Cerebellar nuclear complex (tissue), 1 donor: ENCODE results near the gene TLNRD1.

Experiments used
- DNase-seq, 2 experiments: peaks; one replicate each; lab custom pipeline; 2025; lab: John Stamatoyannopoulos, UW

TLNRD1 gene

DNA sequence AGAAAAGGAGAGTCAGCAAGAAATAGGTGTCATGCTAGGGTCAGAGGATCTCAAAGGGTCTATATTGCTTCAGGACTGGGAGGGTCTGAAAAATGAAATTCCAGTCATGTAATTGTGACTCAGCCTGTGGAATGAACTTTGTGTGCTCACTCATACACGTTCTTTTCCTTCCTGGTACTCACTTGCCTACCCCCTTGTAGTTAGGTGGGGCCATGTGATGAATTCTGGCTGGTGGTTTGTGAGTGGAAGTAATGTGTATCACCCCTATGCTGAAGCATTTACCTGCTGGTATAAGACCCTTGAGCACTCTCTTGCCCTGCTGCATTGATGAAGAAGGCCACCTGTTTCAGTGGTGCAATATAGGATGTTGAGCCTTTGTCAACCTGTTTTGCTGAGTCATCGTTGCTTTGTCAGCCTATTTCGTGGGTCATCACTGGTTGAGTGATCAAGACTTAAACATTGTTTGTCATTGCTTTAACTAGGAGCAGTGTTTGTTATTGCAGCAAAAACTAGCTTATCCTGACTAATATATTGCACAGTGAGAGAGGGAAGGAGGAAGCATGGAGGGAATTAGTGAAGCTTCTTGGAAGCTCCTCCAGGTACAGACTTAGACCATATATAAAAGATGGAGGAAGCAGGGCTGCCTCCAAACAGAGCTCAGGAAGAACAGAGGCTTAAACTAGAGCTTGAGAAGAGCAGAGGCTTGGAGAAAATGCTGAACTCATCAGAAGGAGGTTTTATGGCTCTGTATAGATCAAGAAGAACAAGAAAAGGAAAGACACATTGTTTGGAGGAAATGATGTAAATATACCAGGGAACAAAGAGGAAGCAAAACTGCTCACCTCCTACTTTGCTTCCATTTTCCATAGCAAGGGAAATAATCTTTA, 28.9 kb downstream of the TLNRD1 start:
- no peak for DNase-seq

DNA sequence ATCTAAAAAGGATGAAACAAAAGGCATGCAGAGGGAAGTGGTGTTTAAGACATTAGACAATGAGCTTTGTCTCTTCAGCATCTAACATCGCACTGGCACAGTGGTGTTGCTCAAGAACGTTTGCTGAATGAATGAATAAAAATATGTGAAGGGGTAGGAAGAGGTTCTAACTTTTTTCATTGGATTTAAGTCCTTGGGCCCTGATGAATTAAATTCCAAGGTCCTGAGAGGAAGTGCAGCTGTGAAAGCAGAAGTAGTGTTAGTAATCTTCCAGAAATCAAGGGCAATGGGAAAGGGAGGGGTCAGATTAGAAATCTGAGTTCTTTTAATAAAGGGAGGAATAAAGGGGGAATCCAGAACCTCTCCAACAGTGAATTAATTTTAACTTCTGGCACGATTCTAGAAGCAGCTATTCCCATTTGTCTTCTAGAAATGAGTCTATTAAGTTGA, 29.6 kb downstream of the TLNRD1 start:
- no peak for DNase-seq

DNA sequence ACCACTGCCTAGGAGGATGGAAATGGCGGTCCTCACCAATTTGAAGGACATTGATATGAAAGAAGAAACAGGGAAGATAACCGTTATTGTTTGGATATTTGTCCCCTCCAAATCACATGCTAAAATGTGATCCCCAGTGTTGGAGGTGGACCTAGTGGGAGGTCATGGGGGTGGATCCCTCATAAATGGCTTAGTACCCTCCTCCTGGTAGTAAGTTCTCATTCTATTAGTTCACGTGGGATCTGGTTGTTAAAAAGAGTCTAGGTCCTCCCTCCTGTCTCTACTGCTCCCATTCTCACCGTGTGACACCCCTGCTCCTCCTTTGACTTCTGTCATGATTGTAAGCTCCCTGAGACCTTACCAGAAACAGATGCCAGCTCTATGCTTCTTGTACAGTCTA, 30.5 kb downstream of the TLNRD1 start:
- DNase-seq = no peak

DNA sequence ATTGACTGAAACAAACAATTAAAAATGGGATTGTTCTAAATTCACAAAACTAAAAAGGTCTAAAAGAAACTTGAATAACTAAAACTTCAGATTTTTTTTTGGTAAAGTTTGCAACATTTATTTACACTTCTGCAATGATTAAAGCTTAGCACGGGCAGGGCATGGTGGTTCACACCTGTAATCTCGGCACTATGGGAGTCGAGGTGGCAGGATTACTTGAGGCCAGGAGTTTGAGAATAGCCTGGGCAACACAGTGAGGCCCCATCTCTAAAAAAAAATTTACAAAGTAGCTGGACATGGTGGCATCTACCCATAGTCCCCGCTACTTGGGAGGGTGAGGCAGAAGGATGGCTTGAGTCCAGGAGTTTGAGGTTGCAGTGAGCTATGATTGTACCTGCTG, 31.6 kb downstream of the TLNRD1 start:
- no peak for DNase-seq

DNA sequence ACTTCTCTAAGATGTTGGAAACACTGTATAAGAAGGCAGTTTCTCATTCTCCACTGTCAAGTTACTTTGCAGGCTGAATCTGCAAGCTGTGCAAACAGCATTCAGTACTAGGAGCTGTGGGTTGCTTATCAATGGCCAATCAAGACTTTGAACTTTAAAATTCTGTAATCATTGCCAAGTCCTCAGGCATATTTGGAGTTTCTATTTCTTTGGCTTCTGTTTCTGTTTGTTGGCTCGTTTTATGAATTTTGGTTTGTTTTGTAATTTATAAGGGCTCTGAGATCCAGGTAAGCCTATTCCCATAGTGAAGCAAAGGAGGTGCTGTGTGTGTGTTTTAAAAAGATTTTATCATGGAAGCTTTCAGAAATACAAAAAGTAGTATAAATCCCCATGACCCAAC, 32.1 kb downstream of the TLNRD1 start:
- DNase-seq = no peak

DNA sequence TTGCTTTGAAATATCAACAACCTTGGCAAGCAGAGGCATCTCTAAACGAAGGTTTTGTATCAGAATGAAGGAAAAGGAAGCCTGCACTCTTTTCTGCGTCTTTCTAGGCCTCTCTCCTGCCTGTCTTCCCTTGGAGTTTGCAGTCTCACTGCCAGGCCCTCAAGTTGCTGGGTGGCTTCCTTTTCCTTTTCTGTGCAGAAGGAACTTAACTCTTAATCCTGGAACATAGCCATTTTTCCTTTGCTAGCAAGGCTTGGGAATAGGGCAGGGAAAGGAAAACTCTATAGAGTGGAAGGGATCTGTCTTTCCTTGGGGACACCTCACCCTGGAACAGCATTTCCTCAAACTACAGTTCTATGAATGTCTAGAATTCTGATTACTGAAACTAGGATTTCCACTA, 32.8 kb downstream of the TLNRD1 start:
- no peak for DNase-seq

DNA sequence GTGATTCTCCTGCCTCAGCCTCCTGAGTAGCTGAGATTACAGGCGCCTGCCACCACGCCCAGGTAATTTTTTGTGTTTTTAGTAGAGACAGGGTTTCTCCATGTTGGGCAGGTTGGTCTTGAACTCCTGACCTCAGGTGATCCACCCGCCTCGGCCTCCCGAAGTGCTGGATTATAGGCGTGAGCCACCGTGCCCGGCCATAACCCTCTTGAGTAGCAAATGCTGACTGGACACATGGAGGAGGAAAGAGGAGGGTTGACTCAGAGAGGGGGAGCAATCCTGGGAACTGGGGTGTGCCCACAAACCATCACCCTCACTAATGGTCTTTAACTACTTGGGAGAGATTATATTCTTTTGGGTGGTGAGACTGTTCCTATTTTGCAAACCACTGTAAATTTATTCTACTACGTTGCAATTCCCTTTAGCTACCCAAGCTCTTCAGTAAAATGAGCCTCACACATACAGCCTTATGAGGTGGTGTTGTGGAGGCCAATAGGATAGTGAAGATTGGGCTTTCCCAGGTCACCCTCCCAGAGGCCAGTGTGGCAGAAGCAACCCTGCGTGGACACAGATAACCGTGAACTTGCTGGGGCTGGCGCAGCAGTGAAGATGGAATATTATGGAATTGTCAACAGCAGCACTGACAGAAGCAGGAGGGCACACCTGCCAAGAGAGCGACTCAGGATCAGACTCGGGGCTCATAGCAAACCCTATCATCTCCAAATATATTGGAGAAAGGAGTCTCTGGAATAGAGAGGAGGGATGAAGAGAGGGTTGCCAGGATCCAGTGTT, 37.4 kb downstream of the TLNRD1 start:
- DNase-seq = no peak

DNA sequence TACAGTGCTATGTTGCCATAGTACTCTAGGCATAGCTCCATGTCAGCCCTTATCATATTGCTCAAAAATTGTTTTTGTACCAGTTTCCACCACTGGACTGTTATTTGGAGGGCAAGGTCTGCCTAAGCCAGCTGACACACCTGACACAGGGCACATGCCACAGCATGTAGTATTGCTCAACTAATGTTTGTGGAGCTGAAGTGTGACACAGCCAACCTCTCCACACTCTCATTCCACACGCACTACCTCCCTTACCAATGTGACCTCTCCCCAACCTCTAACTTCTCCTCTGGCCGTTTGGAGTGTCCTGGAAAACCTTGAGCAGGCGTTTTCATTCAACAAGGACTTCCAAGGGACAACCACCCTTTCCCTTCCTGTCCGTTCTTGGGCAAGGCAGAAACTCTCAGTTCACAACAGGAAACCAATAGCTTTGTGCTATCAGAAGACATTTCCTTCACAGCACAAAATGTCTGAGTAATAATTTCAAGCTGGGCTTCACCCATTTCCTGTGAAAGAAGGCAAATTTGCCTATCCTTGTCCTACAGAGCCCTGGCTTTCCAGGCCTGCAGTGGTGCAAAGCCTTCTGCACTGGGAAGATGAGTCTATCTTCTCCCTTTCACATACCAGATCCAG, 38.4 kb downstream of the TLNRD1 start:
- no peak for DNase-seq

DNA sequence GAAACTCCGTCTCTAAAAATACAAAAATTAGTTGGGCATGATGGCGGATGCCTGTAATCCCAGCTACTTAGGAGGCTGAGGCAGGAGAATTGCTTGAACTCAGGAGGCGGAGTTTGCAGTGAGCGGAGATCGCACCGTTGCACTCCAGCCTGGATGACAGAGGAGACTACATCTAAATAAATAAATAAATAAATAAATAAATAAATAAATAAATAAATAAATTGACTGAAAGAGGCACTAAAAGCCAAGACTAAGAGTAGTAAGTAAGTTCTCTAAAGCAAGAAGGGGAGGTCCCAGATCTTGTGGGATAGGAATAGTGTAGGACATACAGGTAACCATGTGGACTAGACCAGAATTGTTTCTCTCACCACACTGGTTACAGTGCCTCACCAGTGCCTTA, 40.0 kb downstream of the TLNRD1 start:
- DNase-seq = no peak

DNA sequence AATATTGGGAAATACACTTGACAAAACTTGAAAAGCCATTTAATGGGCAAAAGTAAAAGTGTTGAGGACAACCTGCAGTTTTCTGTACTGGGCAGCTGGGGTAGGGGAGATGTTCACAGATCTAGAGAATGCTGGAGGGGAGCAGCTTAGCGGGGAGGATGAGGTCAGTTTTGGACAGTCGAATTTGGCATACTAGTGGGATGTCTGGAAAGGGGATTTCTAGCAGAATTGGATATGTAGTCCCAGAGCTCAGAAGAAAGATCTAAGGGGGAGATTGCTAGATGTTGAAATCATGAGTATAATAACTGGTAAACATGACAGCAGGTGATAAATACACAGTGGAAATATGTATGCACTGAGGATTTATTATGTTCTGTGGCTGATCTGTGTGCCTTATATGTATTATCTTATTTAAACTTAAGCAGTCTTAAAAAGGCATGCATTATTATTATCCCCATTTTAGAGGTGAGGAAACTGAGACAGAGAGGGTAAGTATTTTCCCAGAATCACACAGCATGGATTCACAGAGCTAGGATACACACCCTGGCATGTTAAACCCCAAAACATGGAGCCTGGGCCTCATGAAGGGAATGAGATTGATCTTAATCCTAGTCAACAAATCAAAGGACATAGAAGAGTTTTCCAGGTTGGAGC, 42.7 kb downstream of the TLNRD1 start:
- DNase-seq = no peak

DNA sequence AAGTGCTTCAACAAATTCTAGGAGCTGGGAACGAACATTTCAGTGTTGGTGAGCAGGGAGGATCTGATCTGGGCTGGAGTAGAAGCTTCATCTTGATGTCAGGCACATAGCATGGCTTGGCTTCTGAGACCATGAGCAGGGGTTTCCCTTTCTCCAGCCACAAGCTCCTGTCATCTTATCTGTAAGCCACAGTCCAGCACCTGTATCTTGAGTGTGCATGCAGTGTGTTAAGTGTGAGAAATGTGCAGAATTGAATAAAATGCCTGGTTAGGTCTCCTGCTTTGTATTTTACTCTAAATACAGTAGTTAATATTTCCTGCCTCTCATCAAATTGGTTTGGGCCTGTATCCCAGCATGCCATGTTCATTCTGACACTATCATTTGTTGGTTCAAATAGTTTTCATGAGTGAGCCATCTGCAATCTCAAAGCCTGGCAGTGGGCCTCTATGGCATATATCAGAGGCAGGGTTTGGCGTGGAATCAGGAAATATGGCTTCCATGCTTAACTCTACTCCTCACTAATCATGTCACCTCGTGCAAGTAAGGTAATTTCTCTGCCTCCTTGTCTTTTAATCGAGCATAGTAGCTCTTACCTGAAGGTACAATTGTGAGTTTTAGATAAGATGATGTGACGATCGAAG, 43.3 kb downstream of the TLNRD1 start:
- DNase-seq = no peak

DNA sequence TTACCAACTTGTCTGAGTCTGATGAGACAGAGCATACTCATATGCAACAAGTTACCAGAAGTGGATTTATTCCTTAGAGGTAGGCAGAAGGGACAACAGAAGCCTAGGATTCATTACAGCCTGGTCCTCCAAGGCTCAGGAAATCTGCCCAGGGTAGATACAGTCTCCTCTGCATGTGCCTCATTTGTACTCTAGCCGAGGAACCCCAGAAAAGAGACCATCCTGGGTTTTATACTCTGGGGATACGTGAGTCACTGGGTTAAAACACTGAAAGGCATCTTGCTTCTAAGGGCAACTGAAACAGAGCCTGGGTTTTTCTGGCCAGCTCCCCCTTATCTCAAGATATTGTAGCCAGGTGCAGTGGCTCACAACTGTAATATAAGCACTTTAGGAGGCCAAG, 45.6 kb downstream of the TLNRD1 start:
- no peak for DNase-seq

DNA sequence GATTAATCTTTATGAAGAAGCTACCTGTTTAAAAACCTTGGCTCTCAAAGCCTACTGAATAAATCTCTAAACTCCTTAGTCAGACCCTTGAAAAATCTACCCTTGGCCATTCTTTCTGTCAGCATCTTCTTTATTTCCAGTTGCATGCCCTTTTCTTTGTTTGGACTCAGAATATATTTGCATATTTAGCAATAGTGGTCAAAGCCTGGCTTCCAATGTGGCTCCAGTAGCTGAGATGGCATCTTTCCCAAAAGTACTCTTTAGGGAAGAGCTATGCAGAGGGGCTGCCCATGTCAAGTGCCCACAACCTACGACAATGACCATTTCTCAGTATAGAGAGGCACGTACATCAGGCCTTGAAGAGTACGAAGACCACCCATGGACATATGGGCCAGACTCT, 47.2 kb downstream of the TLNRD1 start:
- DNase-seq = no peak

DNA sequence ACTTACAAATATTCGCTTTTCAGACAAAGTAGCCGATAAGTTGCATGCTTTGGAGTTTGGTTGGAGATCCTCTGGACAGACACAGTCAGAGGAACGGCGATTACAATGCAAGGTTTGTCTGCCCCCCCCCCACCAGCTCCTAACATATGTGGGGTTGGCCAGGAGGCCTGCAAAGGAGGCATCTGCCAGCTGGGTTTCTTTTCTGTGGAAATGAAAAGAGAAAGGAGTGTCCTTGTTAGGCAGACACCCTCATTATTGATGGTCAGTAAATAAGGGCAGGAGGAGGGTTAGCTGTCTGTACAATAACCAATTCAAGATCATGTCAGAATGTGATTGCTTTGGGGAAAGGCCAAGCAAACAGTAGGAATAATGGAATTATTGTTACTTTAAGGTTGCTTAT, 49.1 kb downstream of the TLNRD1 start:
- DNase-seq = no peak

DNA sequence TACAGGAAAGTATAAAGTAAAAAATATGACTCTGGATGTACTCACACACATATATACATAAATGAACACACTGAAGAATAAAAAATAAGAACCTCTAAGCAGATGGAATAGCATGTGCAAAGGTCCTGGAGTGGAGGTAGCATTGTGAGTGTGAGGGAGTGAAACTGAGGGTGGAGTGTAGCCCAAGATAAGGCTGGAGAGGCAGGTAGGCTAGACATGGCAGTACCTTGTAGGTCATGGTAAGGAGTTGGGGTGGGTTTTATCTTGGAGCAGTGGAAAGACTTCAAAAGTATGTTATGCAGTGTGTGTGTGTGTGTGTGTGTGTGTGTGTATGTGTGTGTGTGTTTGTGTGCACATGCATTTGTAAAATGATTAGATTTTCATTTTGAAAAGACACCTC, 49.5 kb downstream of the TLNRD1 start:
- DNase-seq = no peak

DNA sequence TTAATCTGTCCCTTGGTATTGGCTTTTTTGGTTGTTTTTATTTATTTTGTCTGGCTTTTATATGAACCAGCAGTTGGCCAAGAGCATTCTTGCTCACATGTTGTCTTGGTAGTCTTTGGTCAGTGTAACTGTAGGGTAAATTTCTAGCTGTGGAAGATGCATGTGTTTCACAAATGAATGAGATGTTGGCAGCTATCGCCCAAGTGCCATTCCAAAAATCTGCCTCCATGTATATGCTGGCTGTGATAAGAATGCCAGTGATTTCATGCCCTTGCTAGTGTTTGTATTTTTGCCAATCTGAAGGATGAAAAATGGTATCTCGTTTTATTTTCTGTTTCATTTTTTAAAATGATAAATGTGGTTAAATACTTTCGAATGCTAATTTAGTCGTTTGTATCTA, 50.1 kb downstream of the TLNRD1 start:
- DNase-seq = no peak

DNA sequence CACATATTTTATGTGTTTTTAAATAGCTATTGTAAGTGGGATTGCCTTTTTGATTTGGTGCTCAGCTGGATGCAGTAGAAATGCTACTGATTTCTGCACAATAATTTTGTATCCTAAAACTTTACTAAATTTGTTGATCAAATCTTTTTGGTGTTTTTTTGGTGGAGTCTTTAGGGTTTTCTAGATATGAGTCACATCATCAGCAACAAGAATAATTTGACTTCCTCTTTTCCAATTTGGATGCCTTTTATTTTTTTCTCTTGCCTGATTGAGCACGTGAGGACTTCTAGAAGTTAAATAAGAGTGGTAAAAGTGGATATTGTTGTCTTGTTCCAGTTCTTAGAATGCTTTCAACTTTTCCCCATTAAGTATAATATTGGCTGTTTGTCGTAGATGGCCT, 51.3 kb downstream of the TLNRD1 start:
- no peak for DNase-seq

DNA sequence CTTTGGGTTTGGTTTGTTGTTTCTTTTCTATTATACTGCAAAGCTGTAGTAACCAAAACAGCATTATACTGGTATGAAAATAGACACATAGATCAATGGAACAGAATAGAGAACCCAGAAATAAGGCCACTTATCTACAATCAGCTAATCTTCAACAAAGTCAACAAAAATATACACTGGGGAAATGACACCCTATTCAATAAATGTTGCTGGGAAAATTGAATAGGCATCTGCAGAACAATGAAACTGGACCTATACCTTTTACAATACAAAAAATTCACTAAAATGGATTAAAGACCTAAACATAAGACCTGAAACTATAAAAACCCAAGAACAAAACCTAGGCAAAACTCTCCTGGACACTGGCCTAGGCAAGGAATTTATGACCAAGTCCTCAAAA, 52.9 kb downstream of the TLNRD1 start:
- DNase-seq = no peak

DNA sequence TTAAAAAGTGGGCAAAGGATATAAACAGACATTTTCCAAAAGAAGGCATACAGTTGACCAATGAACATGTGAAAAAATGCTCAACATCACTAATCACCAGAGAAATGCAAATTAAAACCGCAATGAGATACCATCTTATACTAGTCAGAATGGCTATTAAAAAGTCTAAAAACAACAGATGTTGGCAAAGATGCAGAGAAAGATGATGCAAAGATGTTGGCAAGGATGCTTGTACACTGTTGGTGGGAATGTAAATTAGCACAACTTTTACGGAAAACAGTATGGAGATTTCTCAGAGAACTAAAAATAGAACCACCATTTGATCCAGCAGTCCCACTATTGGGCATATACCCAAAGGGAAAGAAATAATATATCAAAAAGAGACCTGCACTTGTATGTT, 53.5 kb downstream of the TLNRD1 start:
- no peak for DNase-seq
